PC-3 (cell line): ENCODE results near the gene NEDD4L. TPM values are rescaled to one million over a fixed set of nuclear protein-coding genes. Genes with fewer than 3 reads are reported as not detected.
A peak's percentile ranks its signal among the peaks of the same experiment; 100 is the strongest.

Experiments
- ATAC-seq: fragments of 200-7000 bp; cut with Tn5 transposase; 2 replicates; pipeline ENCODE4 v1.9.1; 2020; ENCODE audit warnings: mild to moderate bottlenecking, moderate library complexity
- BruUV-seq: library from RNA; stranded (reverse); fragments of 400-500 nt; replicated peaks from 2 replicates; lab custom pipeline; 2021; lab: Mats Ljungman, UMichigan
- CTCF ChIA-PET: fragments of 300-600 bp; sonication (Branson Sonifier 250); formaldehyde crosslinking; loops from one replicate; lab custom pipeline; 2022; ENCODE audit warnings: antibody characterized with exemption; lab: Charles Lee
- POLR2A ChIA-PET: fragments of 300-600 bp; sonication (Branson Sonifier 250); formaldehyde crosslinking; loops from one replicate; lab custom pipeline; 2022; ENCODE audit warnings: antibody characterized with exemption; ENCODE audit not compliant: unreplicated experiment; lab: Charles Lee
- DNase-seq: peaks from one replicate; pipeline ENCODE4 v3.0.0-alpha.2; 2015
- H2AFZ ChIP-seq: fragments of 300-600 bp; sonication (generic); 2 replicates; pipeline ENCODE4 v1.6.0; 2016; ENCODE audit warnings: antibody characterized with exemption, low read length
- H3F3A ChIP-seq: fragments of 300-600 bp; sonication (generic); one replicate; pipeline ENCODE4 v1.6.0; 2017; ENCODE audit warnings: antibody characterized with exemption, low read length, control low read depth, mild to moderate bottlenecking; ENCODE audit not compliant: unreplicated experiment
- H3K27ac ChIP-seq: fragments of 300-600 bp; sonication (generic); 2 replicates; pipeline ENCODE4 v1.5.1; 2016; ENCODE audit warnings: mild to moderate bottlenecking, low read length
- H3K27me3 ChIP-seq: fragments of 300-600 bp; sonication (generic); 2 replicates; pipeline ENCODE4 v1.6.1; 2016; ENCODE audit warnings: low read length, mixed read lengths
- H3K36me3 ChIP-seq: fragments of 300-600 bp; sonication (generic); 2 replicates; pipeline ENCODE4 v1.6.1; 2016; ENCODE audit warnings: low read depth, mixed run types, low read length, mixed read lengths
- H3K4me1 ChIP-seq: fragments of 300-600 bp; sonication (generic); 2 replicates; pipeline ENCODE4 v1.5.1; 2016; ENCODE audit warnings: low read length; ENCODE audit not compliant: insufficient read depth
- H3K4me2 ChIP-seq: fragments of 300-600 bp; sonication (generic); 2 replicates; pipeline ENCODE4 v1.6.0; 2016; ENCODE audit warnings: low read length
- H3K4me3 ChIP-seq: fragments of 300-600 bp; sonication (generic); 2 replicates; pipeline ENCODE4 v1.5.1; 2016; ENCODE audit warnings: mild to moderate bottlenecking, low read length, mixed read lengths
- H3K79me2 ChIP-seq: fragments of 300-600 bp; sonication (generic); 2 replicates; pipeline ENCODE4 v1.6.1; 2017; ENCODE audit warnings: low read length, mixed read lengths
- H3K9ac ChIP-seq: fragments of 300-600 bp; sonication (generic); 2 replicates; pipeline ENCODE4 v1.6.0; 2016; ENCODE audit warnings: mild to moderate bottlenecking, low read length
- H3K9me2 ChIP-seq: fragments of 300-600 bp; sonication (generic); replicated peaks from 2 replicates; pipeline ENCODE4 v1.6.1; 2016; ENCODE audit warnings: mixed run types, low read length, mixed read lengths
- H3K9me3 ChIP-seq: fragments of 300-600 bp; sonication (generic); 2 replicates; pipeline ENCODE4 v1.6.1; 2016; ENCODE audit warnings: low read length, mixed read lengths
- H4K20me1 ChIP-seq: fragments of 300-600 bp; sonication (generic); 2 replicates; pipeline ENCODE4 v1.6.1; 2016; ENCODE audit warnings: low read length, mixed read lengths
- EZH2 ChIP-seq: fragments of 300-600 bp; sonication (generic); IDR thresholded peaks from one replicate; pipeline ENCODE4 v1.6.1; 2017; ENCODE audit warnings: antibody characterized with exemption, mild to moderate bottlenecking, low read length; ENCODE audit not compliant: unreplicated experiment
- EZH2phosphoT487 ChIP-seq: fragments of 300-600 bp; sonication (generic); IDR thresholded peaks from 2 replicates; pipeline ENCODE4 v1.6.1; 2018; ENCODE audit warnings: mild to moderate bottlenecking, antibody characterized with exemption, low read length, borderline replicate concordance
- intact Hi-C: fragments of 100-400 bp; cut with micrococcal nuclease; formaldehyde crosslinking; loops from 2 replicates; pipeline ENCODE4 v1.9.0; 2023
- total RNA-seq: library from RNA; depleted of rRNA; stranded (reverse); fragments of >200 nt; gene quantifications from 2 replicates; pipeline ENCODE4 v1.2.3, GENCODE V29; 2014
- TF ChIP-seq, protein P1 (sequence below): fragments of 300-600 bp; sonication (generic); conservative IDR thresholded peaks from 2 replicates; pipeline ENCODE4 v1.5.1; 2017; ENCODE audit warnings: antibody characterized with exemption, low read depth, mild to moderate bottlenecking, low read length

Gene NEDD4L
- total RNA-seq, 1 experiment from 2014 or later, result 105 TPM

DNA sequence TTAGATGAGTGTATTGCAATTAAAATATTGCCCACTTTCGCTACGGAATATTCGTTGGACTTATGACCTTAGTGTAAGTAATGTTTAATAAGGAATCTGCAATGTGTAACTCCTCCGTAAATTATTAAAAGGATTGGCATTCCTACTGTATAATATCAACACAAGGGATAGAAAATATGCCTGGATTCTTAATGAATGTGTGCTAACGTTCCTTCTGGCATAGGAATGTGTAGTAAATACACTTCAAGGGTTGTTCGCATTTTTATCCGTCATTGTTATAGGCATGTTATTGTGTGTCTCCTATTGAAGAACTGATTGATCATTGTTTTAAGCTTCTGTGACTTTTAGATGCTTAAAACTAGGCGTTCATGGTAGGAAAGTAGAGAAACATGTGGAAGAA lies 134.5 kb downstream of the NEDD4L start:
- no peak for TF ChIP-seq EZH2phosphoT487
- TF ChIP-seq EZH2, result no peak
- TF ChIP-seq, protein P1, sequence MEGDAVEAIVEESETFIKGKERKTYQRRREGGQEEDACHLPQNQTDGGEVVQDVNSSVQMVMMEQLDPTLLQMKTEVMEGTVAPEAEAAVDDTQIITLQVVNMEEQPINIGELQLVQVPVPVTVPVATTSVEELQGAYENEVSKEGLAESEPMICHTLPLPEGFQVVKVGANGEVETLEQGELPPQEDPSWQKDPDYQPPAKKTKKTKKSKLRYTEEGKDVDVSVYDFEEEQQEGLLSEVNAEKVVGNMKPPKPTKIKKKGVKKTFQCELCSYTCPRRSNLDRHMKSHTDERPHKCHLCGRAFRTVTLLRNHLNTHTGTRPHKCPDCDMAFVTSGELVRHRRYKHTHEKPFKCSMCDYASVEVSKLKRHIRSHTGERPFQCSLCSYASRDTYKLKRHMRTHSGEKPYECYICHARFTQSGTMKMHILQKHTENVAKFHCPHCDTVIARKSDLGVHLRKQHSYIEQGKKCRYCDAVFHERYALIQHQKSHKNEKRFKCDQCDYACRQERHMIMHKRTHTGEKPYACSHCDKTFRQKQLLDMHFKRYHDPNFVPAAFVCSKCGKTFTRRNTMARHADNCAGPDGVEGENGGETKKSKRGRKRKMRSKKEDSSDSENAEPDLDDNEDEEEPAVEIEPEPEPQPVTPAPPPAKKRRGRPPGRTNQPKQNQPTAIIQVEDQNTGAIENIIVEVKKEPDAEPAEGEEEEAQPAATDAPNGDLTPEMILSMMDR, result no peak
- POLR2A ChIA-PET, result no interaction called here
- no TSS peak for BruUV-seq
- no peaks in the 10 kb centered on the region for H3K36me3 ChIP-seq
- CTCF ChIA-PET, result no interaction called here
- peaks cover 35% of the 10 kb centered on the region for H3K79me2 ChIP-seq
- DNase-seq, result no peak
- no peaks in the 10 kb centered on the region for H3K27me3 ChIP-seq
- peaks cover 25% of the 10 kb centered on the region for H3K4me1 ChIP-seq
- no peak for ATAC-seq
- no peaks in the 10 kb centered on the region for H4K20me1 ChIP-seq
- H3K4me2 ChIP-seq, result no peak overlapping the region
- no peaks in the 10 kb centered on the region for H3K9me3 ChIP-seq
- no peaks in the 10 kb centered on the region for H3K9me2 ChIP-seq
- no peak overlapping the region for H3K27ac ChIP-seq
- H2AFZ ChIP-seq, result no peak overlapping the region
- H3K9ac ChIP-seq, result no peak overlapping the region
- no peaks in the 10 kb centered on the region for H3F3A ChIP-seq
- intact Hi-C loops, result no loop called here
- no peak overlapping the region for H3K4me3 ChIP-seq

DNA sequence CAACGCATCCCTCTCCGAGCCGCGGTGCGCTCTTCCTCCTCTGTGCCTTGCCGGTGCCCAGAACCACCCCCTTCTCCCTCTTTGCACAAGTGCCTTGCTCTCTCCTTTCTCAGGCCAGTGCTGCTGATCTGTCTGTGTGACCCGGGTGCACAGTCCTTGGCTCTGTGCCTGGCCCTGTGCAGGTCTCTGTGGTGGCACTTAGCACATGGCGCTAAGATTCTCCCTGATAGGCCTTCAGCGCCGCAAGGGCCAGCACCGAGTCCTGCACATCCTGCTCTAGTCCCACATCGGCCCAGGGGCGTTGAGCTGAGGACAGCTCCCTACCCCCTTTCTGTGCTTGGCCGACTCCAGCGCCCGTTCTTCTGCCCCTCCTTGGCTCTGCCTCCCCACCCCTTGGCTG lies 136.1 kb downstream of the NEDD4L start:
- intact Hi-C loops, result loop anchor here (1.0 to 2.0 kb wide), 5 partner anchors 40 to 298 kb away; no protein-coding TSS in a partner anchor
- Histone ChIP-seq H3K36me3 (no peaks in the 10 kb centered on the region), H2AFZ (no peak overlapping the region), H4K20me1 (no peaks in the 10 kb centered on the region), H3K27ac (no peak overlapping the region), H3K27me3 (no peaks in the 10 kb centered on the region), H3K4me2 (no peak overlapping the region), H3K9me3 (no peaks in the 10 kb centered on the region), H3K9me2 (no peaks in the 10 kb centered on the region), H3K79me2 (peaks cover 43% of the 10 kb centered on the region), H3K4me1 (peaks cover 34% of the 10 kb centered on the region), H3K4me3 (no peak overlapping the region), H3F3A (no peaks in the 10 kb centered on the region), H3K9ac (no peak overlapping the region)
- ChIA-PET POLR2A (no interaction called here), CTCF (interaction anchor here (0.6 kb wide), 1 partner anchor 297 kb away, joined by 4 read pairs; no protein-coding TSS in a partner anchor)
- BruUV-seq, result no TSS peak
- TF ChIP-seq EZH2phosphoT487, result no peak
- TF ChIP-seq, protein P1, result no peak
- TF ChIP-seq EZH2, result no peak
- ATAC-seq (no peak), DNase-seq (no peak)

DNA sequence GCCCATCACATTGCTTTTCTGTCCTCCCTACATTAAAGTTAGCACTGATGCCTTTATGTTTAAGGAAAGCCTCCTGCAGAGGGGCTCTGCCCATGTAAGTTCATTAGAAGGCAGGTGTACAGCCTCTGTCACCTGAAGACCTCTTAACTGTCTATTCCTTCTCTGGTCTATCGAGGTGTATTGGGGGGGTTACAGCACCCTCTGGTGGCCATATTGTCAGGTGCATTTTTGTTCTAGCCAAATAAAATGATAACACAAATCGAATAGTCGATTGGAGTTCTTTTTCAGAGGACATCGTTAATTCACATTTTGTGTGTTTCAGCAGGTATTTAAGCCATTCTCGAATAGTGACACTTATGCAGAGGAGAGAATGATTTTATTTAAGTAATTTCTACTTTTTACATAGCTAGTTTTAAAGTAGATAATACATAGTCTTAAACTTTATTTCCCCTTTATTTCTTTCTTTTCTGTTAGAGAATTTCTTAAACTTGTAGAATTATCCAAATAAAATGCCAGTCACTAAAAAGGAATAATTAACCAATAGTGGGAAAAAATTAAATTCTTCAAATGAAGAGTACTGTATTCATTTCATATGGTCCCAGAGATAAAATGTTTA lies 136.8 kb downstream of the NEDD4L start:
- H3F3A ChIP-seq, result no peaks in the 10 kb centered on the region
- DNase-seq (peak; percentile 72), ATAC-seq (no peak)
- H3K27ac ChIP-seq, result no peak overlapping the region
- BruUV-seq, result no TSS peak
- H2AFZ ChIP-seq, result no peak overlapping the region
- intact Hi-C loops, result loop anchor here (1.0 to 2.0 kb wide), 5 partner anchors 41 to 299 kb away; no protein-coding TSS in a partner anchor
- H3K9me3 ChIP-seq, result no peaks in the 10 kb centered on the region
- CTCF ChIA-PET, result interaction anchor here (0.6 kb wide), 1 partner anchor 298 kb away, joined by 4 read pairs; no protein-coding TSS in a partner anchor
- no peaks in the 10 kb centered on the region for H3K27me3 ChIP-seq
- no peak overlapping the region for H3K4me2 ChIP-seq
- POLR2A ChIA-PET, result no interaction called here
- H3K9ac ChIP-seq, result no peak overlapping the region
- TF ChIP-seq EZH2phosphoT487, result no peak
- TF ChIP-seq, protein P1, result peak; percentile 94
- no peaks in the 10 kb centered on the region for H3K36me3 ChIP-seq
- no peaks in the 10 kb centered on the region for H4K20me1 ChIP-seq
- H3K79me2 ChIP-seq, result peaks cover 46% of the 10 kb centered on the region
- no peak overlapping the region for H3K4me3 ChIP-seq
- no peaks in the 10 kb centered on the region for H3K9me2 ChIP-seq
- H3K4me1 ChIP-seq, result peaks cover 38% of the 10 kb centered on the region
